WI38 (cell line): ENCODE results near the gene OGDHL.
A peak's percentile ranks its signal among the peaks of the same experiment; 100 is the strongest.

Source experiments
- H3K4me3 ChIP-seq: 2 replicates; pipeline ENCODE4 v1.5.1; 2011; ENCODE audit warnings: low read depth, mild to moderate bottlenecking, control low read depth, low read length
- TF ChIP-seq, protein P1 (sequence below): IDR thresholded peaks from 2 replicates; pipeline ENCODE4 v1.5.1; 2012; ENCODE audit warnings: low read depth, mild to moderate bottlenecking, control low read depth, low read length

The OGDHL gene

DNA sequence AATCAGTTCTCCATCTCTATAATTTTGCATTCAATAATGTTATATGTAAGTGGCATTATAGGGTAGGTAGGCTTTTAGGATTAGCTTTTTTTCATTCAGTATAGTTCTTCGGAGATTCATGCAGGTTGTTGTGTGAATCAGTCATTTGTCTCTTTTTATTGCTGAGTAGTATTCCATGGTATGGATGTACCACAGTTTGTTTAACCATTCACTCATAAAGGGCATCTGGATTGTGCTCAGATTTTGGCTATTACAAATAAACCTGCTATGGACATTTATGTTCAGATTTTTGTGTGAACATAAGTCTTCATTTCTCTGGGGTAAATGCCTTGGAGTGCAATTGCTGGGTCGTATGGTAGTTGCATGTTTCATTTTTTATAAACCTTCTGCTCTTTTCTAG is 4.4 kb upstream of the OGDHL start:
- no peak overlapping the region for H3K4me3 ChIP-seq
- TF ChIP-seq, protein P1, sequence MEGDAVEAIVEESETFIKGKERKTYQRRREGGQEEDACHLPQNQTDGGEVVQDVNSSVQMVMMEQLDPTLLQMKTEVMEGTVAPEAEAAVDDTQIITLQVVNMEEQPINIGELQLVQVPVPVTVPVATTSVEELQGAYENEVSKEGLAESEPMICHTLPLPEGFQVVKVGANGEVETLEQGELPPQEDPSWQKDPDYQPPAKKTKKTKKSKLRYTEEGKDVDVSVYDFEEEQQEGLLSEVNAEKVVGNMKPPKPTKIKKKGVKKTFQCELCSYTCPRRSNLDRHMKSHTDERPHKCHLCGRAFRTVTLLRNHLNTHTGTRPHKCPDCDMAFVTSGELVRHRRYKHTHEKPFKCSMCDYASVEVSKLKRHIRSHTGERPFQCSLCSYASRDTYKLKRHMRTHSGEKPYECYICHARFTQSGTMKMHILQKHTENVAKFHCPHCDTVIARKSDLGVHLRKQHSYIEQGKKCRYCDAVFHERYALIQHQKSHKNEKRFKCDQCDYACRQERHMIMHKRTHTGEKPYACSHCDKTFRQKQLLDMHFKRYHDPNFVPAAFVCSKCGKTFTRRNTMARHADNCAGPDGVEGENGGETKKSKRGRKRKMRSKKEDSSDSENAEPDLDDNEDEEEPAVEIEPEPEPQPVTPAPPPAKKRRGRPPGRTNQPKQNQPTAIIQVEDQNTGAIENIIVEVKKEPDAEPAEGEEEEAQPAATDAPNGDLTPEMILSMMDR = no peak

DNA sequence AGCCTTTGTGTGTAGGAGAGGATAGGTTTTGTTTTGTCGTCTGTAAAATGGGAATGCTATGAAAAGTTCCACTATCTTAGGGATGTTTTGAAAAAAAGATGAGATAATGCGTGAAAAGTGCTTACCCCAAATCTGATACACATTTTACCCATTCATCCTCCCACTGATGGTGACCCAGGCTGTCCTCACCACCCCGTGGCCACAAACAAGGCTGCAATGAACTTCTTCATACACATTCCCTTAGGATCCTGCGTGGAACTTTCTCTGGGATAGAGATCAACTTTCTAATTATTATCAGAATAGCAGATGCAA is 399 bp upstream of the OGDHL start:
- peak overlapping the region; percentile 52 for H3K4me3 ChIP-seq
- TF ChIP-seq, protein P1 = no peak

DNA sequence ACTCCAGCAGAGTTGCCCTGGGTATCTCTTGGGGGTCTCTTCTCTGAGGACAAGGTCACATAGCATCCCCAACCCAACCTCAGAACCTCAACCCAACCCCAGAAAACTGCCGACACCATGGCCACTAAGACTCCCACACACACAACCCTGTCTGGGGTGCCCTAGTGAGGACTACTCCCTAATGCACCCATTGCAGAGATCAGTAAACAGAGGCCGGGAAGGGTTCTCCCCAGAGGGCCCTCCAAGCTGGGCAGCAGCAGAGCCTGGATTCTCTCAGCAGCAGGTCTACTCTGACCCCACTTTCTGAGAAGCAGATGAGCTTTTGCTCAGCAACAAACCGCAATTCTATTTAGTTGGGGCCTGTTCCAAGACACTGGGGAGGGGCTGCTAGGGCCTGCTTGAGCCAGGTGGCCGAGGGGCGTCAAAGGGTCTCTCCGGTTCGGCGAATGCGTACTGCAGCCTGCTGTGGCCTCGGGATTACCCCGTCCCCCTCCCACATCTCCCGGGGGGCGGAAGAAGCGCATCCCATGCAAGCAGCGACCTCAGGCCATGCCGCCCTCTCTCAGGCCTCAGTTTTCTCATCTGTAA is 828 bp downstream of the OGDHL start:
- TF ChIP-seq, protein P1 = no peak
- H3K4me3 ChIP-seq = no peak overlapping the region

DNA sequence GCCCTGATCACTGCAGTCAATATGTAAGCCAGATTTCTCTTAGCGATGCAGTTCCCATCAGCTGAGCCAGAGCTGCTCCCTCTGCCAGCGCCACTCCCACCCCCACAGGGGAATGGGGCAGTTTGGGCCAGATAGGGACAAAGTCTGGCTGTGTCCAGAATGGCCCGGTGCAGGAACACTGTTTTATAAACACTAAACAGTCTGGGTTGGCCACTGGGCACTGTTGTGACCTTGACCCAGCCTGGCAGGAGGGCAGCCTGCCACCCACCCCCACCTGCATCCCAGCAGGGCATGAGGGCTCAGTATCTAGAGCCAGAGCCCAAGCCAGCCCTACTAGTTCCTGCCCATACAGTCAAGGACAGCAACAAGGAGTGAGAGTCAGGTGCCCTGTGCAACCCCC is 1.3 kb downstream of the OGDHL start:
- no peak overlapping the region for H3K4me3 ChIP-seq
- TF ChIP-seq, protein P1 = no peak

DNA sequence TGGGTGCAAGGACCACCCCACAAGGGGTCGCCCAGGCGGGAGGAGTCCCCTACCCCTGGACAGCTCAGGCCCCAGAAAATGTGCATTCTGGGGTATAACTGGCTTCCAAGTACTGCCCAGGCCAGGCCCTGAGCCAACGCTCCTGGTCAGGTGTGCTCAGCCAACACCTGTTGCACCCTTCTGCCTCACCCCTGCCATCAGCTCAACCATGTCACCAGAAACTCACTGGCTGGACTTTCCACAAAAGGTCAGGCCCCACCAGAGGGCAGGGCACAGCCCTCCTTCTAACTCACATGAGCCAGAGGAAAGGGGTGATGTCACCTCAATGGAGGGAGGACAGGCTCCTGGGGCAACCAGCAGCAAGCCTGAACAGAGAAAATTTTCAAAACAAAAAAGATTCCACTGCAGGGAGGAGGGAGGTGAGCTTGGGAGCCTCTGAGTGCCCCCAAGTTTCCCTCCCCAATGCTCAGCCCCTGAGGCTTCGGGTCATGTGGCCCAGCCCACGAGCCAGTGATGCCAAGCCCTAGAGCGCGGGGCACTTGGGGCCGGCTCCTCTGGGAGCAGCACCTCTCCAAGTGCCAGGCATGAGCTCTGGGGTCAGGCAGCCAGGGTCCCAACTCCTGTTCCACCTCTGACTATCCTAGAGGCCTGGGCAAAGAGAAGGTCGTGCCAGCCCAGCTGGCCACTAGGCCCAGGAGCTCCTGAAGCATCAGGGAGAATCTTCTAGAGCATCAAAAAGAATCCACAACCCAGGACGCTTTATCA is 2.2 kb downstream of the OGDHL start:
- H3K4me3 ChIP-seq = no peak overlapping the region
- TF ChIP-seq, protein P1 = no peak

DNA sequence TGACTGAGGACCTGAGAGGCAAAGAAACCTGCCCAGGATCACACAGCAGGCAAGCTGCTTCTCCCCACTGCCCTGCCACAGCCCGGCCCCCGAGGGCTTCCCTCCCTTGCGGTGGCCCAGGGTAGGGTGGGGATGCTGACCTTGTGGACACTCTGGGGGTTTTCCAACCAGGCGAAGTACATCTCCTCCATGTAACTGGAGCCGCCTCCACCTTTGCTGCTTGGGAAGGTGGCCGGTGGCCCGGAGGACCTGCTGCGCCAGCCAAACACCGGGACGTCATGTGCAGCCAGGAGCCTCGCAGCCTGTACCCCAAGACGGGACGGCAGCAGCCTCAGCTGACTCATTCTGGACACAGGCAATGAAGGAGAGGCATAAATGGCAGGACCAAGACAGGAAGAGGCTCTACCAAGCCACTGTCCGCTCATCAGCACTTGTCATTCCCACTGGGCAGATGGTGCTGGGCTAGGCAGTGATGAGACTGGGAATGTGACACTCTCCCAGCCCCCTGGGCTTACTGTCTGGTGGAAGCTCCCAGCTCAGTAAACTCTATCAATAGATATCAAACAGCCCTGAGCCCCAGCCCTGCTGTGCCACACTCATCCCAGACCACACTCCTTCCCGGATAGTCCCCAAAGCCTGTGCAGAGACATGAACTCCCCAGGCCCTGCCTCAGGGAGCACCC is 3.7 kb downstream of the OGDHL start:
- TF ChIP-seq, protein P1 = no peak
- H3K4me3 ChIP-seq = no peak overlapping the region

DNA sequence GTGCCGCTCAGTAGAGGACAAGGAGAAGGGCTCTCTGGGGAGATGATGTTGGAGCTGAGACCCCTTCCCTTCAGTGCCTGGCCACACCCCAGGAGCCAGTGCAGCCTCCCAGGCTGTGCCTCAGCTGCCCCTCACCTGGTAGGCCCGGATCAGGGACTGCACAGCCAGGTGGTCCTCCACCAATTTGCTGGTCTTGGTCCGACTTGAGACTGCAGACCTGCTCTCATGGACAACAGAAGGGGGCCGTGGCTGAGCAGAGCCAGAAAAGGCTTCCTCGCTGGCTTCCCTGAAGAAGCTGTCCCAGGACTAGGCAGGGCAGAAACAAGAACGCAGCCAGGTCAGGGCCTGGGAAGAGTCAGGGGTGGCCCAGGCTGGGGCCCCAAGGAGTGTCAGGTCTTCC is 5.5 kb downstream of the OGDHL start:
- H3K4me3 ChIP-seq = no peak overlapping the region
- TF ChIP-seq, protein P1 = no peak
